HEK293T (cell line): ENCODE data around the gene TNRC6C.

Experiments
- ARNT ChIP-seq: fragments of 450-650 bp; IDR thresholded peaks from 2 replicates; pipeline ENCODE4 v1.6.1; 2017; ENCODE audit warnings: mild to moderate bottlenecking
- BHLHE40 ChIP-seq: fragments of 450-650 bp; IDR thresholded peaks from 2 replicates; pipeline ENCODE4 v1.6.1; 2016; ENCODE audit warnings: mild to moderate bottlenecking, moderate library complexity, borderline replicate concordance
- CTBP1 ChIP-seq: fragments of 450-650 bp; IDR thresholded peaks from 2 replicates; pipeline ENCODE4 v1.6.1; 2016; ENCODE audit warnings: borderline replicate concordance
- ELF4 ChIP-seq: fragments of 450-650 bp; IDR thresholded peaks from 2 replicates; pipeline ENCODE4 v1.6.1; 2017; ENCODE audit warnings: antibody characterized with exemption
- FOXA1 ChIP-seq: fragments of 450-650 bp; IDR thresholded peaks from 2 replicates; pipeline ENCODE4 v1.6.1; 2016; ENCODE audit warnings: mild to moderate bottlenecking
- FOXK2 ChIP-seq: fragments of 450-650 bp; IDR thresholded peaks from 2 replicates; pipeline ENCODE4 v1.6.1; 2016; ENCODE audit warnings: mild to moderate bottlenecking
- FOXM1 ChIP-seq: fragments of 450-650 bp; IDR thresholded peaks from 2 replicates; pipeline ENCODE4 v1.6.1; 2017; ENCODE audit warnings: mild to moderate bottlenecking, borderline replicate concordance
- HDGF ChIP-seq: fragments of 450-650 bp; IDR thresholded peaks from 2 replicates; pipeline ENCODE4 v1.6.1; 2017; ENCODE audit warnings: antibody characterized with exemption, borderline replicate concordance
- L3MBTL2 ChIP-seq: fragments of 450-650 bp; conservative IDR thresholded peaks from 2 replicates; pipeline ENCODE4 v1.6.1; 2016; ENCODE audit warnings: mild to moderate bottlenecking
- LEF1 ChIP-seq: fragments of 450-650 bp; IDR thresholded peaks from 2 replicates; pipeline ENCODE4 v1.6.1; 2017; ENCODE audit warnings: mild to moderate bottlenecking, borderline replicate concordance
- NFRKB ChIP-seq: fragments of 450-650 bp; IDR thresholded peaks from 2 replicates; pipeline ENCODE4 v1.6.1; 2016; ENCODE audit warnings: mild to moderate bottlenecking, moderate library complexity
- SP1 ChIP-seq: fragments of 450-650 bp; IDR thresholded peaks from 2 replicates; pipeline ENCODE4 v1.6.1; 2017
- SUZ12 ChIP-seq: fragments of 450-650 bp; IDR thresholded peaks from 2 replicates; pipeline ENCODE4 v1.6.1; 2016; ENCODE audit warnings: mild to moderate bottlenecking
- TARDBP ChIP-seq: fragments of 450-650 bp; IDR thresholded peaks from 2 replicates; pipeline ENCODE4 v1.6.1; 2016

DNA sequence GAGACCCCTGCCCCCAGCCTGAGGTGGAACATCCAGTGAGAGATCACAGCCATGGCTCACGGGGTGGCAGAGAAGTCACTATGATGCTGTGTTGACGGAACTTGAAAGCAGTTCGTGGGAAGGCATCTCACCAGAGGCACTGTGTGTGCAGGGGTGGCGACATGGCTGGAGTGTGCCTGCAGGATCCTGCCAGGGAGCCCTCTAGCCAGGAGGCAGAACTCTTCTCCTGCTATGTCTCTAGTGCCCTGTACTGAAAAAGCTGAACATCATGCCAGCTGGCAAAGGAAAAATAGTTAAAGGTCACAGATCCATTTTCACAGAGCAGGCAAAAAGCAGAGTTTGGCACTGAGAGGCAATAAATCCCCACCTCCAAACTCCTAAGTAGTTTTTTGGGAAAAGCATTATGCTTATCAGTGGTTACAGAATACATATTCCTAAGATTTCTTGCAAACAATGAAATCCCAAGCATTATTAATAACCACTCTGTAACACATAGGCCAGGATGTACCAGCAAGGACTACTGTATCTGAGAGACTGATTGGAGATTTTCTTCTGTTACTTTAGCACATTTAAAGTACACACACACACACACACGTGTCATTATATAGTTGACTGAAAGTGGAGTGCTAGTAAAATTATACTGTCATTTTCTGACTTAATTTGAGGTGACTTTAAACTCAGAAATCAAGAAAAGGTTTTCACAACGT lies 36.8 kb downstream of the TNRC6C start:
- no peak for TF ChIP-seq TARDBP
- TF ChIP-seq BHLHE40, result no peak
- TF ChIP-seq FOXM1, result no peak
- no peak for TF ChIP-seq NFRKB
- no peak for TF ChIP-seq SP1
- no peak for TF ChIP-seq ARNT
- TF ChIP-seq HDGF, result no peak
- TF ChIP-seq FOXK2, result no peak
- TF ChIP-seq LEF1, result no peak
- TF ChIP-seq ELF4, result no peak
- no peak for TF ChIP-seq FOXA1
- TF ChIP-seq SUZ12, result no peak
- TF ChIP-seq L3MBTL2, result no peak
- no peak for TF ChIP-seq CTBP1
